B cell (primary cell): Measurements from ENCODE around the gene SSBP2. TPM values are rescaled to one million over a fixed set of nuclear protein-coding genes. Genes with fewer than 3 reads are reported as not detected.

Source experiments
- ATAC-seq: fragments of 200-7000 bp; cut with Tn5 transposase; one replicate; pipeline ENCODE4 v1.10.0; 2021; ENCODE audit warnings: low read depth, mild to moderate bottlenecking, moderate number of reproducible peaks, moderate library complexity
- CTCF ChIA-PET: fragments of 350-600 bp; sonication (Branson Sonifier 250); formaldehyde crosslinking; loops from one replicate; lab custom pipeline; 2021; ENCODE audit warnings: antibody characterized with exemption, inconsistent platforms; lab: Charles Lee
- POLR2A ChIA-PET: fragments of 350-600 bp; sonication (Branson Sonifier 250); formaldehyde crosslinking; loops from one replicate; lab custom pipeline; 2021; ENCODE audit warnings: antibody characterized with exemption; lab: Charles Lee
- DNase-seq: peaks from one replicate; pipeline ENCODE4 v3.0.0; 2013
- H2AFZ ChIP-seq: 2 replicates; pipeline ENCODE4 v1.6.1; 2012; ENCODE audit warnings: mild to moderate bottlenecking, low read depth, low read length; ENCODE audit not compliant: insufficient read depth, poor library complexity, severe bottlenecking
- H3K27ac ChIP-seq, 2 donors: 1 replicate in 1 of 2; 2 replicates in 1 of 2; pipeline ENCODE4 v1.5.1; 2012 to 2013; ENCODE audit warnings: low read length in 2 of 2, mild to moderate bottlenecking in 2 of 2, moderate library complexity in 1 of 2
- H3K27me3 ChIP-seq, 4 experiments: fragments of 200-600 bp in 1 of 4; sonication (generic) in 1 of 4; replicated peaks in 1 of 4; 1 replicate in 2 of 4; 2 replicates in 2 of 4; pipeline versions ENCODE4 v1.6.1 to v1.7.0; 2013 to 2016; ENCODE audit warnings: low read length in 3 of 4, mild to moderate bottlenecking in 2 of 4, mixed read lengths in 1 of 4, moderate library complexity in 1 of 4; ENCODE audit not compliant: insufficient read depth in 4 of 4, control insufficient read depth in 3 of 4; ENCODE audit errors: control extremely low read depth in 1 of 4
- H3K36me3 ChIP-seq, 2 experiments: replicated peaks in 1 of 2; 1 replicate in 1 of 2; 2 replicates in 1 of 2; pipeline versions ENCODE4 v1.6.1 to v1.7.1; 2013; ENCODE audit warnings: low read length in 1 of 2; ENCODE audit not compliant: insufficient read depth in 2 of 2, control insufficient read depth in 1 of 2; ENCODE audit errors: control extremely low read depth in 1 of 2, extremely low read depth in 1 of 2
- H3K4me1 ChIP-seq, 2 donors: fragments of 200-600 bp in 1 of 2; sonication (generic) in 1 of 2; 1 replicate in 1 of 2; 2 replicates in 1 of 2; pipeline versions ENCODE4 v1.5.1 to v1.6.1; 2013 to 2017; ENCODE audit warnings: low read length in 2 of 2; ENCODE audit not compliant: control insufficient read depth in 2 of 2, insufficient read depth in 2 of 2
- H3K4me2 ChIP-seq: replicated peaks from 2 replicates; pipeline ENCODE3; 2012; ENCODE audit warnings: mild to moderate bottlenecking, low read depth, low read length; ENCODE audit not compliant: poor library complexity, severe bottlenecking
- H3K4me3 ChIP-seq, 5 experiments: fragments of 200-600 bp in 1 of 5; sonication (generic) in 1 of 5; 1 replicate in 3 of 5; 2 replicates in 2 of 5; pipeline versions ENCODE4 v1.5.1 to v1.7.0; 2011 to 2016; ENCODE audit warnings: low read length in 4 of 5, mild to moderate bottlenecking in 4 of 5, low read depth in 2 of 5, control low read depth in 1 of 5, moderate library complexity in 1 of 5; ENCODE audit not compliant: insufficient read depth in 1 of 5; ENCODE audit errors: control extremely low read depth in 1 of 5, extremely low read depth in 1 of 5
- H3K79me2 ChIP-seq: fragments of 200-600 bp; sonication (generic); one replicate; pipeline ENCODE4 v1.6.0; 2016; ENCODE audit warnings: low read length; ENCODE audit not compliant: control insufficient read depth, insufficient read depth
- H3K9ac ChIP-seq: fragments of 200-600 bp; sonication (generic); 2 replicates; pipeline ENCODE4 v1.6.1; 2017; ENCODE audit warnings: mild to moderate bottlenecking, low read length, moderate library complexity
- H3K9me3 ChIP-seq, 3 donors: one replicate each; pipeline versions ENCODE4 v1.6.1 to v1.7.1; 2013; ENCODE audit warnings: low read length in 2 of 3; ENCODE audit not compliant: control insufficient read depth in 2 of 3, insufficient read depth in 1 of 3; ENCODE audit errors: control extremely low read depth in 1 of 3
- H4K20me1 ChIP-seq: 2 replicates; pipeline ENCODE4 v1.6.0; 2012; ENCODE audit warnings: mild to moderate bottlenecking, low read length; ENCODE audit not compliant: insufficient read depth, control insufficient read depth, poor library complexity, severe bottlenecking
- H3K27ac Mint-ChIP-seq: one replicate; pipeline ENCODE4 v1.8.0; 2021; ENCODE audit warnings: mixed read lengths
- H3K27me3 Mint-ChIP-seq: one replicate; pipeline ENCODE4 v1.8.0; 2021; ENCODE audit warnings: mixed read lengths
- H3K4me1 Mint-ChIP-seq: one replicate; pipeline ENCODE4 v1.8.0; 2021; ENCODE audit warnings: mixed read lengths
- H3K4me3 Mint-ChIP-seq: one replicate; pipeline ENCODE4 v1.8.0; 2021; ENCODE audit warnings: mixed read lengths
- H3K9me3 Mint-ChIP-seq: one replicate; pipeline ENCODE4 v1.8.0; 2022; ENCODE audit warnings: mixed read lengths; ENCODE audit not compliant: insufficient read depth
- EZH2 ChIP-seq: IDR thresholded peaks from 2 replicates; pipeline ENCODE4 v1.6.1; 2012; ENCODE audit warnings: borderline replicate concordance, low read depth, mild to moderate bottlenecking, moderate library complexity, low read length; ENCODE audit not compliant: insufficient read depth, poor library complexity, severe bottlenecking
- WGBS: methylation state at CpG from one replicate; pipeline ENCODE4 v1.1.5; 2013; ENCODE audit warnings: missing lambda C conversion rate; ENCODE audit not compliant: insufficient coverage; 5-methylcytosine and 5-hydroxymethylcytosine counted together
- intact Hi-C: fragments of 100-400 bp; cut with micrococcal nuclease; formaldehyde crosslinking; loops from one replicate; pipeline ENCODE4 v1.10.0; 2022
- polyA plus RNA-seq: library from polyadenylated mRNA; depleted of rRNA; stranded (reverse); fragments of >200 nt; gene quantifications from 2 replicates; pipeline ENCODE4 v1.2.3, GENCODE V29; 2012
- total RNA-seq, 2 donors: library from RNA; stranded (reverse); fragments of 120-200 nt in 1 of 2; gene quantifications; 1 replicate in 1 of 2; 2 replicates in 1 of 2; pipeline versions ENCODE4 v1.2.3 to v1.2.4, GENCODE V29; 2013 to 2022
- TF ChIP-seq, protein P1 (sequence below): fragments of 200-600 bp; IDR thresholded peaks from one replicate; pipeline ENCODE4 v1.8.0; 2022; ENCODE audit warnings: antibody characterized with exemption, mild to moderate bottlenecking

The SSBP2 gene
- total and polyA plus RNA-seq, 2 donors (not counting 1 experiment from before 2014, with no cell fraction given) = 40.9 to 49.6 TPM

DNA sequence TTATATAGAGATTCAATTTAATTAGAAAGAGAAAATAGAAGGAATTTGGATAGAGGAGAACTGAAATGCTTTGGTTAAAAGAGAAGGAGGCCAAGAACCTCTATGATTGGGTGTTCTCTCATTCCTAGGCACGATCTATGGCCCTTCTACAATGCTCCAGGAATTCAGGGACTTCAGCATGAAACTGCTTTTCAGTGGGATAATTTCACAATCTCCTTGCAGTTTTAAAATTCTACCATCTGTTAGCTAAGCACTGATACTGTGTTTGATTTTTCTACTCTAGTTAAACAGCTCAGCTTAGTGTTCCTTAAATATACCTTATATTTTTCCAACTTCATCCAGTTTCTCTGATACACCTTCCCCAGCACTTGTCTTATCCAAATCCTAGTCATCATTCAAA lies 141.9 kb downstream of the SSBP2 start:
- Mint-ChIP-seq H3K27ac (no peak overlapping the region), H3K4me3 (no peak overlapping the region), H3K27me3 (no peaks in the 10 kb centered on the region), H3K9me3 (peaks cover 6% of the 10 kb centered on the region), H3K4me1 (no peaks in the 10 kb centered on the region)
- H3K27me3 ChIP-seq = no peaks in the 10 kb centered on the region
- ATAC-seq (no peak), DNase-seq (no peak)
- no peak overlapping the region for H3K4me3 ChIP-seq
- H3K9me3 ChIP-seq = peaks cover 0 to 13% (median 11%) of the 10 kb centered on the region in 3 donors
- no peak overlapping the region for H3K27ac ChIP-seq
- H2AFZ ChIP-seq = no peak overlapping the region
- H3K79me2 ChIP-seq = peaks cover 2% of the 10 kb centered on the region
- H3K4me2 ChIP-seq = no peak overlapping the region
- peaks cover 5 to 16% of the 10 kb centered on the region in 2 experiments for H3K36me3 ChIP-seq
- intact Hi-C loops = no loop called here
- WGBS = no CpG with 5 or more reads among the region's 1 CpG
- ChIA-PET POLR2A (no interaction called here), CTCF (no interaction called here)
- no peak overlapping the region for H3K9ac ChIP-seq
- peaks cover 10% of the 10 kb centered on the region for H4K20me1 ChIP-seq
- no peaks in the 10 kb centered on the region for H3K4me1 ChIP-seq
- no peak for TF ChIP-seq EZH2
- TF ChIP-seq, protein P1, sequence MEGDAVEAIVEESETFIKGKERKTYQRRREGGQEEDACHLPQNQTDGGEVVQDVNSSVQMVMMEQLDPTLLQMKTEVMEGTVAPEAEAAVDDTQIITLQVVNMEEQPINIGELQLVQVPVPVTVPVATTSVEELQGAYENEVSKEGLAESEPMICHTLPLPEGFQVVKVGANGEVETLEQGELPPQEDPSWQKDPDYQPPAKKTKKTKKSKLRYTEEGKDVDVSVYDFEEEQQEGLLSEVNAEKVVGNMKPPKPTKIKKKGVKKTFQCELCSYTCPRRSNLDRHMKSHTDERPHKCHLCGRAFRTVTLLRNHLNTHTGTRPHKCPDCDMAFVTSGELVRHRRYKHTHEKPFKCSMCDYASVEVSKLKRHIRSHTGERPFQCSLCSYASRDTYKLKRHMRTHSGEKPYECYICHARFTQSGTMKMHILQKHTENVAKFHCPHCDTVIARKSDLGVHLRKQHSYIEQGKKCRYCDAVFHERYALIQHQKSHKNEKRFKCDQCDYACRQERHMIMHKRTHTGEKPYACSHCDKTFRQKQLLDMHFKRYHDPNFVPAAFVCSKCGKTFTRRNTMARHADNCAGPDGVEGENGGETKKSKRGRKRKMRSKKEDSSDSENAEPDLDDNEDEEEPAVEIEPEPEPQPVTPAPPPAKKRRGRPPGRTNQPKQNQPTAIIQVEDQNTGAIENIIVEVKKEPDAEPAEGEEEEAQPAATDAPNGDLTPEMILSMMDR = no peak

DNA sequence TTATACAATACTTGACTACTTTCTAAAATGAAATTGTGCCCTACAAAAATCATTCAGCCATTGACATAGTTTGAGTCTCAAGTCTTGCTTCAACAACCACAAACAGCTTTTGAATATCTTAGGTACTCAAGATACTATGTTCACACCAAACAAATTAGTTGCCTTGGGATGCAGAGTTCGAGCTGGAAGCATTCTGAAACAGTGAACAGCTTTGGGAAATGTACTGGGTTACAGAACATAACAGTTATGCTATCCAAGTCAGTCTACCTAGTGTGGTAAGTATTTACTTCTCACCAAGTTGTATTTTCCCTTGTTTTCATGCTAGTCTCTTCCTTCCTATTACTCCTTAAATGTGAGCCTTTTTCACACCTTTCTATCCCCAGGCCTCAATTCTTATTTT lies 143.2 kb downstream of the SSBP2 start:
- POLR2A ChIA-PET = no interaction called here
- intact Hi-C loops = no loop called here
- Histone ChIP-seq H3K4me1 (no peaks in the 10 kb centered on the region), H3K9me3 (peaks cover 0 to 13% (median 11%) of the 10 kb centered on the region in 3 donors), H3K79me2 (peaks cover 2% of the 10 kb centered on the region), H2AFZ (no peak overlapping the region), H3K4me3 (no peak overlapping the region), H3K27ac (no peak overlapping the region), H3K9ac (no peak overlapping the region), H3K27me3 (no peaks in the 10 kb centered on the region), H3K36me3 (peaks cover 5 to 21% of the 10 kb centered on the region in 2 experiments), H3K4me2 (no peak overlapping the region), H4K20me1 (peaks cover 10% of the 10 kb centered on the region)
- Mint-ChIP-seq H3K27ac (no peak overlapping the region), H3K4me1 (no peaks in the 10 kb centered on the region), H3K9me3 (peaks cover 6% of the 10 kb centered on the region), H3K27me3 (no peaks in the 10 kb centered on the region), H3K4me3 (no peak overlapping the region)
- CTCF ChIA-PET = no interaction called here
- ATAC-seq (no peak), DNase-seq (no peak)
- no CpG with 5 or more reads among the region's 1 CpG for WGBS
- TF ChIP-seq, protein P1 = no peak
- no peak for TF ChIP-seq EZH2
